HEK293 (cell line): ENCODE results near the gene TSPEAR.

Experiments
- CTCF ChIA-PET: fragments of 350-600 bp; formaldehyde crosslinking; extraction: SDS; loops from one replicate; lab custom pipeline; 2021; ENCODE audit warnings: antibody characterized with exemption; lab: Yijun Ruan, JAX
- POLR2A ChIA-PET: fragments of 300-600 bp; formaldehyde crosslinking; extraction: SDS; loops from one replicate; lab custom pipeline; 2020; ENCODE audit warnings: antibody characterized with exemption, inconsistent platforms; lab: Yijun Ruan, JAX
- H3K27ac ChIP-seq: fragments of 200-500 bp; sonication (Bioruptor generic); 2 replicates; pipeline ENCODE4 v1.5.1; 2014; ENCODE audit warnings: low read depth, low read length, control low read depth, inconsistent platforms; ENCODE audit errors: extremely low read depth
- H3K36me3 ChIP-seq, 2 experiments: fragments of 200-500 bp in 1 of 2; sonication (Bioruptor generic) in 1 of 2; 1 replicate in 1 of 2; 2 replicates in 1 of 2; pipeline ENCODE4 v1.5.1; 2014 to 2017; ENCODE audit warnings: inconsistent platforms in 2 of 2, low read length in 2 of 2; ENCODE audit not compliant: control insufficient read depth in 2 of 2, insufficient read depth in 1 of 2
- H3K4me1 ChIP-seq: fragments of 200-500 bp; sonication (Bioruptor generic); 2 replicates; pipeline ENCODE4 v1.5.1; 2014; ENCODE audit warnings: mild to moderate bottlenecking, low read length, inconsistent platforms; ENCODE audit not compliant: control insufficient read depth, insufficient read depth
- H3K4me3 ChIP-seq: 2 replicates; pipeline ENCODE4 v1.5.1; 2011; ENCODE audit warnings: low read depth, mild to moderate bottlenecking, control low read depth, low read length, moderate library complexity
- H3K9me3 ChIP-seq: fragments of 200-500 bp; sonication (Bioruptor generic); 2 replicates; pipeline ENCODE4 v1.5.1; 2014; ENCODE audit warnings: low read depth, low read length, inconsistent platforms; ENCODE audit not compliant: control insufficient read depth, insufficient read depth
- GLI4 ChIP-seq: fragments of 450-650 bp; formaldehyde crosslinking; IDR thresholded peaks from 2 replicates; pipeline ENCODE4 v1.5.1; 2016; ENCODE audit warnings: missing biosample characterization, missing genetic modification characterization
- HOXC10 ChIP-seq: sonication (generic); formaldehyde crosslinking; IDR thresholded peaks from 2 replicates; pipeline ENCODE4 v1.8.1; 2023; ENCODE audit warnings: mild to moderate bottlenecking, missing genetic modification reagents
- KLF10 ChIP-seq: fragments of 450-650 bp; IDR thresholded peaks from 2 replicates; pipeline ENCODE4 v1.5.1; 2018; ENCODE audit warnings: missing biosample characterization, mild to moderate bottlenecking, missing genetic modification characterization
- MEIS1 ChIP-seq: sonication (generic); formaldehyde crosslinking; IDR thresholded peaks from 2 replicates; pipeline ENCODE4 v1.8.1; 2022; ENCODE audit warnings: missing genetic modification reagents, mild to moderate bottlenecking, borderline replicate concordance
- ZBTB17 ChIP-seq: fragments of 450-650 bp; formaldehyde crosslinking; IDR thresholded peaks from 2 replicates; pipeline ENCODE4 v1.5.1; 2016; ENCODE audit warnings: missing biosample characterization, missing genetic modification characterization
- ZBTB44 ChIP-seq: fragments of 450-650 bp; IDR thresholded peaks from 2 replicates; pipeline ENCODE4 v1.5.1; 2018; ENCODE audit warnings: missing biosample characterization, mild to moderate bottlenecking, missing genetic modification characterization
- ZNF140 ChIP-seq: fragments of 450-650 bp; formaldehyde crosslinking; IDR thresholded peaks from 2 replicates; pipeline ENCODE4 v1.5.1; 2016; ENCODE audit warnings: missing biosample characterization, missing genetic modification characterization
- ZNF157 ChIP-seq: fragments of 450-650 bp; formaldehyde crosslinking; IDR thresholded peaks from 2 replicates; pipeline ENCODE4 v1.5.1; 2016; ENCODE audit warnings: missing biosample characterization, missing genetic modification characterization
- ZNF214 ChIP-seq: fragments of 450-650 bp; formaldehyde crosslinking; IDR thresholded peaks from 2 replicates; pipeline ENCODE4 v1.5.1; 2017; ENCODE audit warnings: missing biosample characterization, mild to moderate bottlenecking, missing genetic modification characterization, borderline replicate concordance
- ZNF248 ChIP-seq: fragments of 450-650 bp; formaldehyde crosslinking; IDR thresholded peaks from 2 replicates; pipeline ENCODE4 v1.5.1; 2017; ENCODE audit warnings: missing biosample characterization, missing genetic modification characterization
- ZNF398 ChIP-seq: fragments of 450-650 bp; formaldehyde crosslinking; IDR thresholded peaks from 2 replicates; pipeline ENCODE4 v1.5.1; 2017; ENCODE audit warnings: missing biosample characterization, missing genetic modification characterization
- ZNF48 ChIP-seq: fragments of 450-650 bp; formaldehyde crosslinking; IDR thresholded peaks from 2 replicates; pipeline ENCODE4 v1.5.1; 2016; ENCODE audit warnings: missing biosample characterization, missing genetic modification characterization
- ZNF610 ChIP-seq: fragments of 450-650 bp; formaldehyde crosslinking; IDR thresholded peaks from 2 replicates; pipeline ENCODE4 v1.5.1; 2016; ENCODE audit warnings: missing biosample characterization, missing genetic modification characterization, borderline replicate concordance
- ZNF664 ChIP-seq: fragments of 450-650 bp; formaldehyde crosslinking; IDR thresholded peaks from 2 replicates; pipeline ENCODE4 v1.5.1; 2016; ENCODE audit warnings: missing biosample characterization, missing genetic modification characterization
- ZNF677 ChIP-seq: fragments of 450-650 bp; IDR thresholded peaks from 2 replicates; pipeline ENCODE4 v1.5.0; 2018; ENCODE audit warnings: missing biosample characterization, mild to moderate bottlenecking, missing genetic modification characterization, moderate library complexity
- ZNF707 ChIP-seq: fragments of 450-650 bp; formaldehyde crosslinking; IDR thresholded peaks from 2 replicates; pipeline ENCODE4 v1.5.1; 2016; ENCODE audit warnings: missing biosample characterization, missing genetic modification characterization
- ZNF791 ChIP-seq: fragments of 450-650 bp; formaldehyde crosslinking; IDR thresholded peaks from 2 replicates; pipeline ENCODE4 v1.5.1; 2016; ENCODE audit warnings: missing biosample characterization, missing genetic modification characterization
- TF ChIP-seq, protein P1 (sequence below): fragments of 450-650 bp; formaldehyde crosslinking; IDR thresholded peaks from 2 replicates; pipeline ENCODE4 v1.5.1; 2016; ENCODE audit warnings: missing biosample characterization, missing genetic modification characterization, borderline replicate concordance
- TF ChIP-seq, protein P2 (sequence below): fragments of 450-650 bp; formaldehyde crosslinking; IDR thresholded peaks from 2 replicates; pipeline ENCODE4 v1.5.1; 2016; ENCODE audit warnings: missing biosample characterization, missing genetic modification characterization
- TF ChIP-seq, protein P3 (sequence below): sonication (generic); formaldehyde crosslinking; IDR thresholded peaks from 2 replicates; pipeline ENCODE4 v1.8.1; 2022; ENCODE audit warnings: mild to moderate bottlenecking, moderate library complexity, missing genetic modification reagents

Gene TSPEAR

GRCh38 chr21:44478124-44478800, 233.1 kb downstream of the TSPEAR start:
- POLR2A ChIA-PET: no interaction called here

More at GRCh38 chr21:44478124-44478800, 233.1 kb downstream of the TSPEAR start:
- CTCF ChIA-PET: interaction anchor here (0.6 to 1.2 kb wide), 3 partner anchors 21 to 385 kb away, joined by 3 read pairs; no protein-coding TSS in a partner anchor
- Histone ChIP-seq H3K27ac (no peak overlapping the region), H3K4me1 (no peaks in the 10 kb centered on the region), H3K36me3 (no peaks in the 10 kb centered on the region), H3K9me3 (no peaks in the 10 kb centered on the region), H3K4me3 (no peak overlapping the region)
- TF ChIP-seq ZNF677 (tag by site-specific recombination) (no peak), ZNF664 (tag by site-specific recombination) (no peak), ZNF140 (tag by site-specific recombination) (no peak), ZNF157 (no peak), ZNF610 (no peak), MEIS1 (CRISPR knock-in tag) (no peak), ZBTB44 (tag by site-specific recombination) (no peak), ZBTB17 (tag by site-specific recombination) (no peak), KLF10 (tag by site-specific recombination) (no peak), ZNF248 (tag by site-specific recombination) (no peak), GLI4 (tag by site-specific recombination) (no peak), ZNF398 (tag by site-specific recombination) (no peak), ZNF707 (tag by site-specific recombination) (no peak), HOXC10 (CRISPR knock-in tag) (no peak), ZNF791 (tag by site-specific recombination) (no peak), ZNF214 (no peak), ZNF48 (tag by site-specific recombination) (no peak)
- TF ChIP-seq, protein P1, sequence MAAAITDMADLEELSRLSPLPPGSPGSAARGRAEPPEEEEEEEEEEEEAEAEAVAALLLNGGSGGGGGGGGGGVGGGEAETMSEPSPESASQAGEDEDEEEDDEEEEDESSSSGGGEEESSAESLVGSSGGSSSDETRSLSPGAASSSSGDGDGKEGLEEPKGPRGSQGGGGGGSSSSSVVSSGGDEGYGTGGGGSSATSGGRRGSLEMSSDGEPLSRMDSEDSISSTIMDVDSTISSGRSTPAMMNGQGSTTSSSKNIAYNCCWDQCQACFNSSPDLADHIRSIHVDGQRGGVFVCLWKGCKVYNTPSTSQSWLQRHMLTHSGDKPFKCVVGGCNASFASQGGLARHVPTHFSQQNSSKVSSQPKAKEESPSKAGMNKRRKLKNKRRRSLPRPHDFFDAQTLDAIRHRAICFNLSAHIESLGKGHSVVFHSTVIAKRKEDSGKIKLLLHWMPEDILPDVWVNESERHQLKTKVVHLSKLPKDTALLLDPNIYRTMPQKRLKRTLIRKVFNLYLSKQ (tag by site-specific recombination): no peak
- TF ChIP-seq, protein P2, sequence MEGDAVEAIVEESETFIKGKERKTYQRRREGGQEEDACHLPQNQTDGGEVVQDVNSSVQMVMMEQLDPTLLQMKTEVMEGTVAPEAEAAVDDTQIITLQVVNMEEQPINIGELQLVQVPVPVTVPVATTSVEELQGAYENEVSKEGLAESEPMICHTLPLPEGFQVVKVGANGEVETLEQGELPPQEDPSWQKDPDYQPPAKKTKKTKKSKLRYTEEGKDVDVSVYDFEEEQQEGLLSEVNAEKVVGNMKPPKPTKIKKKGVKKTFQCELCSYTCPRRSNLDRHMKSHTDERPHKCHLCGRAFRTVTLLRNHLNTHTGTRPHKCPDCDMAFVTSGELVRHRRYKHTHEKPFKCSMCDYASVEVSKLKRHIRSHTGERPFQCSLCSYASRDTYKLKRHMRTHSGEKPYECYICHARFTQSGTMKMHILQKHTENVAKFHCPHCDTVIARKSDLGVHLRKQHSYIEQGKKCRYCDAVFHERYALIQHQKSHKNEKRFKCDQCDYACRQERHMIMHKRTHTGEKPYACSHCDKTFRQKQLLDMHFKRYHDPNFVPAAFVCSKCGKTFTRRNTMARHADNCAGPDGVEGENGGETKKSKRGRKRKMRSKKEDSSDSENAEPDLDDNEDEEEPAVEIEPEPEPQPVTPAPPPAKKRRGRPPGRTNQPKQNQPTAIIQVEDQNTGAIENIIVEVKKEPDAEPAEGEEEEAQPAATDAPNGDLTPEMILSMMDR (tag by site-specific recombination): no peak
- TF ChIP-seq, protein P3, sequence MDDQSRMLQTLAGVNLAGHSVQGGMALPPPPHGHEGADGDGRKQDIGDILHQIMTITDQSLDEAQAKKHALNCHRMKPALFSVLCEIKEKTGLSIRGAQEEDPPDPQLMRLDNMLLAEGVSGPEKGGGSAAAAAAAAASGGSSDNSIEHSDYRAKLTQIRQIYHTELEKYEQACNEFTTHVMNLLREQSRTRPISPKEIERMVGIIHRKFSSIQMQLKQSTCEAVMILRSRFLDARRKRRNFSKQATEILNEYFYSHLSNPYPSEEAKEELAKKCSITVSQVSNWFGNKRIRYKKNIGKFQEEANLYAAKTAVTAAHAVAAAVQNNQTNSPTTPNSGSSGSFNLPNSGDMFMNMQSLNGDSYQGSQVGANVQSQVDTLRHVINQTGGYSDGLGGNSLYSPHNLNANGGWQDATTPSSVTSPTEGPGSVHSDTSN (CRISPR knock-in tag): no peak
